HG03442 (cell line): ENCODE data around the gene TNS3.

ENCODE experiments used
- ATAC-seq: cut with Tn5 transposase; IDR thresholded peaks from one replicate; pipeline ENCODE4 v1.9.1; 2021; ENCODE audit warnings: mild to moderate bottlenecking, moderate library complexity; ENCODE audit not compliant: unreplicated experiment

The TNS3 gene

GRCh38 chr7:47376991-47377616 lies 204.8 kb downstream of the TNS3 start:
- ATAC-seq = no peak

GRCh38 chr7:47375121-47375938 lies 206.6 kb downstream of the TNS3 start:
- no peak for ATAC-seq

GRCh38 chr7:47374538-47374937 lies 207.4 kb downstream of the TNS3 start:
- no peak for ATAC-seq

GRCh38 chr7:47373871-47374451 lies 207.9 kb downstream of the TNS3 start:
- no peak for ATAC-seq

DNA sequence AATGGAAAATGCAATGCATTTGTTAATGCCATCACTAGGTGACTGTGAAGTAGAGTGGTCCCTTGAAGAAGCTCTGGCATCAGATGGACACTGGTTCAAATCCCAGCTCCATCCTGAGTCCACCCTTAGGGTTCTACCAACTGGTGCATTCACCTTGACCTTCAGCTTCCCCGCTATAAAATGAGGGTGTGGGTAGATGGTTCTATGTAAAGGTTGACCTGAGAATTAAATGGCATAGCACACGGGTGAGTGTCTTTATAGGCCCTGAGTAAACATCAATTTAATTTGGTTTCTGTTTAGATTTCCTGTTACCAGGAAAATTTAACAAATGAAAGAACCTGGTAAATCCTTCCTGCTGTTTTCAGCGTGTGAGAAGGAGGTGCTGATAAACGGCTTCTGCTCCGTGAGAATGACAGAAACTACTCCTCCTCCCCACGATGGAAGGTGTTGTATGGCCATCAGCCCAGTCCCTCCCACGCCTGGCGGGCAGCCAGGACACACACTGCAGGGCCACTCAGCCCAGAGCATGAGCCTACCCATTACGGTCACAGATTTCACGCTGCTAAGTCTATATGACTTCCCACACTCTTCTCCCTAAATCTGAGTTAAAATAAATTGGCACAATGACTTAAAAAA lies 210.1 kb downstream of the TNS3 start:
- no peak for ATAC-seq

DNA sequence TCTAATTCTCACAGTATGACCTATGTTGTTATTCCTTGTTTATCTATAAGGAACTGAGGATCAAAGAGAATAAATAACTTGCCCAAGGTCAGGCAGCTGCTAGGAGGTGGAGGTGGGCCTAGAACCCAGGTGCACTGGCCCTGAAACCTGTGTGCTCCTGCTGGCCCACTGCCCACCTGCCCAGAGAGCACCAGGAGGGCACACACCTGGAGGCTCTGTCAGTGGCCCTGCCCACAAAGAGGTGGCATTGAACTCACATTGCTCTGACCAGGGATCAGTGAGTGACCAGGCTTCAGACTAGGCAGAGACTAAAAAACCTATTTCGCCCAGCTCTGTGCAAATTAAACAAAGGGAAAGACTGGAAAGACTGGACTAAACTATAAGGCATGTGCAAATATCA lies 210.6 kb downstream of the TNS3 start:
- ATAC-seq = no peak

DNA sequence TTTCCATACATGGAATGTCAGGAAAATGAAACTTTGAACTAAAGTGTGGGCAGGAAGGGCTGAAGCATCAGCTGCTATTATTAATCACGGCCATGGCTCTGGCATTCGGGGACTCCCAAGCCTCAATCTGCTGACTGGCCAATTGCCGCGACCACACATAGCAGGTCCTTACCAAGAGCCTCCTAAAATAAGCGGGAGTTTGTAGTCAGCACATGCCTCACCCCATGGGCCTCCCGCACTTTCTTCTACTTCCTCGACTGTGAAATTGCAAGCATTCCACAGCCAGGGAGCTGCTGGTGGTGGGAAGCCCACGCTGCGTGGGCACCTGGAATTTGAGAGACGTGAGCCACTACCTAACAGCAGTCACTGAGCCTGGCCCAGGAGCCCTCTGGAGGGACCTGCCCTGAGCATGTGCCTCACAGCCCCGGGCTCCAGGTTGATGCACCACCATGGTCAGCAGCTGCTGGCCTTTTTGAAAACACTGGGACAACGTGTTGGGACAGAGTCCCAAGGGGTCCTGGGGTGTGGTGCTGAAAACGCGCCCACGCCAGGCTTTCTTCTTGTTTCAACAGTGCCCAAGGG lies 211.4 kb downstream of the TNS3 start:
- ATAC-seq = no peak

DNA sequence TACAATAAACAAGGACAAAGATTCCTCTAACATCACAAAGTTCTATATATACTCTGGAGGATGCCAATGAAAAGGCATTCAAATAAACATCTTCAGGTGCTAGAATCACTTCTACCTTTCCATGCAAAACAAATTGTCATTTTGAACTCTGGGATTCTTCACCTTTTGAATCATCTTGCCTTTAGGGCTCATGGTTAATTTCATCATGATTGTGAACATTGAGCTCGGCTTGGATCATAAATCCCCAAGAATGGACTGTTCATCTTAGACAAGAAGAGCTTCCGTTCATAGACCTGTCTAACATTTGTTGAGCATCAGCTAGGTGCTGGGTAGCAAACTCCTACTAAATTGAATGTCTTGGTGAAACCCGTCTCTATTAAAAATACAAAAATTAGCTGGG lies 212.2 kb downstream of the TNS3 start:
- ATAC-seq = no peak

- ATAC-seq = no peak
These were observed 213.6 kb downstream of the TNS3 start for GRCh38 chr7:47368190-47368812.

DNA sequence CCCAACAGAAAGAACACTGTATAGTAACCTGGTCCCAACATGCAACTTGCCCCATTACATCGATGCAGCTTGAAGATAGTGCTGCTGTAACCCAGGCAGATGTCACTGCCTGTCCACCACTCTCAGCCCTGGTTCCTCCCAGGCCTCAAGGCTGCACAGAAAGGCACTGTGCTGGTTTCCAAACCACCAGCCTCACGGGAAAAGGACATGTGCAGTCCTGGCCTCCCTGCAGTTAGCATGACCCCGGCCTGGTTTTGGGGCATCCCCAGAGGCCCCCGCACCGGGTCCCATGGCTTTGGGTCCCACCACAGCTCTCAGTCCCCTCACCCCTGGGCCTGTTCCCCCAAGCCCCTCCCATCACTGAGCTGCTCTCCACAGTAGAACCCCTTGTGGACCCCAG lies 214.5 kb downstream of the TNS3 start:
- no peak for ATAC-seq

DNA sequence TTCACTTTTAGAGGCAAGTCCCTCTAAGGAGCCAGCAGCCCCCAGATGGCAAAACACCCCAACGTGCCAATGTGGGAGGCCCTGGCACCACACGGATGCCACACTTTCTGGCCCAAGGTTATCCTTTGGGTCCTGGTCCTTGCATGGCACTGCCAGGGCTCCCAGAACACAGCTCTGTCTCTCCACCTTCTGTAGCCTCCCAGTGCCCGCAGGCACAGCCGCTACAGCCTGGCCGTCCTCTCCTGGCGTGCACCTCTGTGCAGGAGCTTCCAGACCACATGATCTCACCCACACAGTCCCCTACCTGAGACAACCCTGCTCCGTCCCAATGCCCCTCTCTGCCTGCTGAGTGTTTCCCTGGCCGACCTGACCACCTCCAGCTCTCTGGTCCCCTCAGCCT lies 215.0 kb downstream of the TNS3 start:
- ATAC-seq = no peak

DNA sequence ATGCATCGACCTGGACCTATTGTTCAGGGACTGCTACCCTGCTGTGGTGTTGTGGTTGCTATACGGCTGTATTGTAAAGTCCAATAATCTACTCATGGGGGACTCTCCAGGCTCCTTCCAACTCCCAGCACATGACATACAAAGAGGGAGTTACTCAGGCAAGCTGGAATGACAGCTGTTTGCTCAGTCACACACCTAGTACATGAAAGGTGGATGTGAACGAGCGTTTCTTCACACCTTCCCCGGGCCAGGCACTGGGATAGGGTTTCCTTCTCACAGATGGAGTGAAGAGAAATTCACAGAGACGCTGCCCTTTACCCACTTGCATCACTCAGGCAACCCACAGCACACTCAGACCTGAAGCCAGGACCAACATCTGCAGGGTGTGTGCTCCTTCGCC lies 215.7 kb downstream of the TNS3 start:
- ATAC-seq = no peak

DNA sequence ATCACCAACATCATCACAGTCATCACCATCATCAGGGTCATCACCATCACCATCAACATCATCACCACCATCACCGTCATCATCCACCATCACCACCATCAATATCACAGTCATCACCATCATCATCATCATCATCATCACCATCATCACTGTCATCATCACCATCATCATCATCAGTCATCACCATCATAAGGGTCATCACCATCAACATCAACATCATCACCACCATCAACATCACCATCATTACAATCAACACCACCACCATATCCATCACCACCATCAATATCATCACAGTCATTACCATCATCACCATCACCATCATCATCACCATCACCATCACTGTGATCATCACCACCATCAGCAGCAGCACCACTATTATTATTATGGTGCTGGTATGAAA lies 218.9 kb downstream of the TNS3 start:
- no peak for ATAC-seq

- ATAC-seq = peak; percentile 58
These were observed 220.1 kb downstream of the TNS3 start for GRCh38 chr7:47361746-47362215.

- ATAC-seq = no peak
These were observed 220.7 kb downstream of the TNS3 start for GRCh38 chr7:47361236-47361635.

- no peak for ATAC-seq
These were observed 221.5 kb downstream of the TNS3 start for GRCh38 chr7:47360301-47360900.

DNA sequence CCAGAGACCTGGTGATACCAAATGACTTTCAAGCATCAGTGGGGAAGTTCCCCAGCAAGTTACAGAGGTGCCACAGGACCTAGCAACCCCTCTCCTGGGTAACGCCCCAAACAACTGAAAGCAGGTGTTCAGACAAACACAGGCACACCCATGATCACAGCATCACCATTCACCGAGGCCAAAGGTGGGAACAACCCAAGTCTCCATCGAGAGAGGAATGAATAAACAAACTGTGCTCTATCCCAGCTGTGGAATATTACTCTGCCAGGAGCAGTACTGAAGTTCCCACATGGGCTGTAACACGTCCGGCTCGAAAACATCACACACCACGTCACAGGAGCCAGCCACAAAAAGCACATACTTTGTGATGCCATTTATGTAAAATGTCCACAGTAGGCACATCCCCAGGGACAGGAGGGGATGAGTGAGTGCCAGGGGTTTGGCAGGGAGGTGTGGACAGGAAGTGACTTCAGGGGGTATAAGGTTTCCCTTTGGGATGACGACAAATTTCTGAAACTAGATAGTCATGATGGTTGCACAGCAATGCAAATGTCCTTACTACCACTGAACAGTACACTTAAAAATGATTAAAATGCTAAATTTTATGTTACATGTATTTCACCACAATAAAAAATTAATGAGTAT lies 222.8 kb downstream of the TNS3 start:
- ATAC-seq = no peak

GRCh38 chr7:47358357-47358756 lies 223.6 kb downstream of the TNS3 start:
- ATAC-seq = no peak

DNA sequence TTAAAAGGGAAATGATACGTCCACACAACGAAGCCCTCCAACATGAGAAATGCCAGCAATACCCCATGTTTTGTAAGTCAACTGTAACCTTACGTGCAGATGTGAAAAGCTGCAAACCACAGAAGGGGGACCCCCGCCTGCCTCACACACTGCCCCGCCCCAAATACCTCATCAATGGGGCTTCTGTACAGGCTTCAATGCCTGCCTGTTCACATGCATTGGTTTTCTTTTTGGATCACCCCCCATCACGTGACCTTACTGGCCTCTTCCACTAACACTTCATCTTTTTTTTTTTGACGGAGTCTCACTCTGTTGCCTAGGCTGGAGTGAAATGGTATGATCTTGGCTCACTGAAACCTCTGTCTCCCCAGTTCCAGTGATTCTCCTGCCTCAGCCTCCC lies 224.0 kb downstream of the TNS3 start:
- peak; percentile 46 for ATAC-seq

DNA sequence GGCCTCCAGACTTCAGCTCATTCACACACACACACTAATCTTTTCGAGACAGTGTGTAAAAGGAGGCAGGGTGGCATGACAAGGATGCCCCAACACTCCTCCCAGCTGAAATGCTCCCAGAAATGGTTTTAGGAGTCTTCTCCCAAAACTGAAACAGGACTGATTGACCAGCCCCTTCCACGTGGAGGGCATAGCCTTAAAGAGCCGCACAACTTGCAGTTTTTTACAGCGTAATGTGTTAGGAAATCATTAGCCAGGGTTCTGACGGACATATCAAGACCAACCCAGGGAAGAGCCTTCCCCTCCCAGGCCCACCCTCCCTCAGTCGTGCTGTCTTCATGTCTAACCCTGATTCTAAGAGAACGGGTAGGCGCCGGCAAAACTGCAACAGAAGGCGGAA lies 224.6 kb downstream of the TNS3 start:
- no peak for ATAC-seq
